Activated CD8-positive, alpha-beta memory T cell treated with anti-CD3 and anti-CD28 coated beads, Interleukin-2, amount 50 U/mL, for 24 hours (primary cell): Measurements from ENCODE around the gene ASZ1.

Experiments
- DNase-seq: peaks from one replicate; pipeline ENCODE4 v3.0.0-alpha.2; 2020; ENCODE audit errors: extremely low read depth

ASZ1 gene

DNA sequence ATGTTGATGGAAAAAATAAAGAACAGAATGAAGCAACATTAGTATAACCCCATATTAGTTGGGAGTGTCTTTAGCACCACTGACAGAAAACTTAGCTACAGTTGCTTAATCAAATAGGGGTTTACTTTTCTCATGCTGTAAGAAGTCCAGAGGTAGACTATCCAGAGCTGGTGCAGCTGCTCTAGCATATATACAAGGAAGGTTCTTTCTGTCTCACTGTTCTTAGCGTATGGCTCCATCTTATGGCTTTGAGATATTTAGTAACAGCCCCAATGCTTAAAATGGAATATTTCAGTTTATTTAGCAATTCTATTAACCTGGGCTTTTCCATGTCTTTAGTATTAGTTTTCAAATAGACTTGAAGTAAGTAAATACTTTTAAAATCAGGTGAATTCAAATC, 89.3 kb downstream of the ASZ1 start:
- DNase-seq: no peak

GRCh38 chr7:117333168-117333567, 94.1 kb downstream of the ASZ1 start:
- DNase-seq: no peak

DNA sequence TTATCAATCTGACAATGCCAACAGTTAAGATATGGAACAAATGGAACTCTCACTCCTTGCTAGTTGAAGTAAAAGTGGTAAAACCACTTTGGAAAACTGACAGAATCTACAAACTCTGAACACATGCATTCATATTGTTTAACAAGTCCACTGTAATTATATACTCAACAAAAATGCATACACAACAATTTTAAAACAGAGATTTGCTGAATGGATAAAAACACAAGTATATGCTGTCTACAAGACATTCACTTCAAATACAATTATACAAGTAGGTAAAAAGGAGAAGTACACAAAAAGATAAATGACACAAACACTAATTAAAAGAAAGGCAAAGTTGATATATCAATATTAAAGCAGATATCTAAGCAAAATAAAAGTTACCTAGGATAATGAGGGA, 95.3 kb downstream of the ASZ1 start:
- DNase-seq: no peak

DNA sequence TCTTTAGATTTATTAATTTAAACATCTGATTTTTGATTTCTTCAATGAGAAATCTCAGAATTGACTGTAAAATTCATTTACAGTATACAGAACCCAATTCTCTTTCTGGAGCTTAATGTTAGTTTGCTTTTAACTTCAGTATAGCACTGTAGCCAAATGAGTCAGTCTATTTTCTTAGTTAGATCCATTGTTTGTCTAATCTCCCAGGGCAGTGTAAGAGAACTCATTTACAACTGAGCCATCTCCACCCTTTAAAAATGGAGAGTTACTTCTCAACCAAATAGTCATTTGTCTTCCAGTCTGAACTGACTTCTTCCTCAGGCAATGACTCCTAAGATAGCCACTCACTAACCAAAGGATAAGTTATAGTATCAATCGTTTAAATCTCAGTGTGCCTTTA, 101.5 kb downstream of the ASZ1 start:
- no peak for DNase-seq

DNA sequence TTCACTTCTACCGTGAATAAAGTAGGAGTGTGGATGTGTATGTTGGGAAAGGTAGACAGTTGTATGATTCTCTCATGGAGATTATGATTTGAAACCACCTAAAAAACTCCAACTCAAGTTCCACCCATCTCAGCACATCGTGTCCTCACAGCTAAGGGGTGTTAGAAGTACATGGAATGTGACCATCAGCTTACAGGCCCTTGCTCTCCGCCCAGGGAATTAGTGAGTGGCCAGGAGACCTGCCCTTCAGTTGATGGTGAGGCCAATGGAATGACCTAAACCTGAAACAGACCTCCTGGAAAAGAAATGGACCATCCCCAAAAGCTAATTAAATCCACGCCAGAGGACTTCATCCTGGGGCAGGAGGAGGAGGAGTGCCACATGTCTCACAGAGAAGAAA, 102.3 kb downstream of the ASZ1 start:
- DNase-seq: no peak

DNA sequence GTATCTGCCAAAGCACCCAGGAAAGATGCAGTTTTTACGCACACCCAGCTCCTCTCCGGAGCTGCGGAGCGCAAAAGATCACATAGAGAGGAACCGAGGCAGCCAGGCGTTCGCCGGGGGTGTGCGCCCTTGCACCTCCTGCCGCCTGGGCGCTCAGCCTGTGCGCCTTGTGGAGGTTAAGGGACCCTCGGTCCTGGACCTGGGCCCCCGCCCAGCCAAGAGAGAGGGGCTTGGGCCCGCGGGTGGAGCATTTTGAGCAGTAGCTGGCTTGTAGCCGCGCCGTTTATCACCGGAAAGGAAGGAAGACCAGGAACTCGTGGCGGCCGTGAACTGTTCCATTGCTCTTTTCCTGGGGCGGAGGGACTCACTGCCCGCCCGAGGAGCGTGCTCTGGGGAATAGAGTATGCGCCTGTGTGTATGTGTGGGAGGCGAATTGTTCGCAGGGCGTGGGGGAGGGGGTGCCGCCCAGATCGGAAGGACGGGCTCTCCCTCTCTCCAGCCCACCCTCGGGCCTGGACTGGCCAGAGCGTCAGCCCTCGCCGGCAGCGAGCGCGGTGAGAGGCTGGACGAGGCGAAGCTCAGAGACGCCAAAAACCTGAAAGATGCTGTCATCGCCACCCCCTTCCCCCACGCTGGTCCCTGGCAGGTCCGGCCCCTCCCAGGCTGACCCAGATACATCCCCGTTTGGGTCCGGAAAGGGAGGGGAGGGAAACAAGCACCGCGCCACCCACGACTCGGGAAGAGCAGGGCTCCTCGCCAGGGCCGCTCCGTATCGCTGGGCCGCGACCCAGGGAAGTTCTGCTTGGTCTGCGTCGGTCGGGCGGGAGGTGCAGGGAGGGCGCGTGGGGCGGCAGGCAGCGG, 103.2 kb downstream of the ASZ1 start:
- no peak for DNase-seq

GRCh38 chr7:117323305-117323850, 103.9 kb downstream of the ASZ1 start:
- no peak for DNase-seq

DNA sequence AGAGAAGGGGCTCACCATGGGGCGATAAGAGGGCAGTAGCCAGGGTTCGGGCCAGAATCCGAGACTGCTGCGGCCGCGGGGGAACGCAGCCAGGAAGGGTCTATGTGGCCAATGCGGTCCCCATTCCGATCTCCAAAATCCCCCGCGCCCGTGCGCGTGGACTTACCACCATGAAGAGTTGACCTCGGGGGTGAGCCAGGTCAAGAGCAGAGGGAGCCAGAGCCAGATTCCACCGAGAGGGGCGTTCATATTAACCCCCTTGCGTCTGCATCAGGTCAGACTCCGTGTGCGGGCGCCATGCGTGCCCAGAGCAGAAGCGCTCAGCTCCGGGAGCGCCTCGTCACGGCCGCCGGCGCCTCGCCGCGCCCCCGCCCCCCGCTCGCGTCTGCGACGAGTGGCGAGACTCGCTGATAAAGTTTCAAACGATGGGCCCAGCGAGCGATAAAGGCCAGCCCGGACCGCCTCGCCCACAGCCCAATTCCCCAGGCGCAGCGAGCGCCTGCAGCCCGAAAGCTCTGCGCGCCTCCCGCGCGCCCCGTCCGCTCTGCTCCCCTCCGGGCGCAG, 104.5 kb downstream of the ASZ1 start, which contains the start of gene WNT2:
Gene WNT2 (minus strand): TSS at position 318 of the 564 bp plus-strand sequence. CDS start 69 bp downstream, at position 249.
- DNase-seq: no peak

GRCh38 chr7:117320523-117320922, 106.8 kb downstream of the ASZ1 start:
- no peak for DNase-seq

DNA sequence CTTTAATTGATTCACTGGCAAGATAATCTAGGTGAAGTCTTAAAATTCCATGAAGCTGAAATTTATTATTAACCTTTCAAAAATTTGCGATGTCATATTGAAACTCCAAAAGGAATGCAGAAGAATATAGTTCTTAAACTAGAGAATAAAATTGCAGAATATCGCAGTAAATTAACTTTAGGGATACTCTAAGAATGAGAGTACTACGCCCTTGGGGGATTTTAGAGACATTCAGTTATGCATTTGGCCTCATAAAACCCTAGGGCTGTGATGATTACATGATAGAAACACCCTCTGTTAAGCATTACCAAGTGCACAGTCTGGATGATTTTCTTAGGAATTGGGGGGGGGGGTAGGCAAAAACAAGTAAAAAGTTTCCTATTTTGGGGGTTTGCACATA, 108.1 kb downstream of the ASZ1 start:
- no peak for DNase-seq

DNA sequence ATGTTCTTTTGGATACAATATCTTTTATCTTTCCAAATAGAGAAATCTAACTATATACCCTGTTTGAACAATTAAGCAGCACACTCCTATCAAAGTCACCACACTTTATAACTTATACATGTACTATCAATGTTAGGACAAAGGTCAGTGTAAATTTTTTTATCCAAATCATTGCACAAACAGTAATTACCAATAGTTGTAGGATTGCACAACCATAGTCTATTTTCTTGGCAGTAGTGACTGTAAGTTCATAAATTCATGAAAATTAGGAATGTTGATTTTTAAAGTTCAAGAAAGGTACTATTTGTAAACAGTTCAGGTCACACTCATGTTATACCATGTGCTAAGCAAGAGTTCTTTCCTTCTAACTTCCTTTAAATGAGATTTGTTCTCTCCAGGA, 113.7 kb downstream of the ASZ1 start:
- no peak for DNase-seq
